Left forelimb (tissue), 1 donor: ENCODE data around the gene HAL.
A peak's percentile ranks its signal among the peaks of the same experiment; 100 is the strongest.

Experiments used
- DNase-seq: peaks from one replicate; pipeline ENCODE4 v3.0.0-alpha.2; 2018; ENCODE audit warnings: low spot score

HAL gene

GRCh38 chr12:95996034-95996658 lies at the start of gene HAL:
HAL (minus strand) TSS chr12:95996344; CDS start chr12:95995910, 434 bp downstream.
- DNase-seq = no peak

- no peak for DNase-seq
Measured at GRCh38 chr12:96045566-96045965, 49.4 kb upstream of the HAL start.

GRCh38 chr12:96044943-96045290 lies 48.8 kb upstream of the HAL start:
- DNase-seq = no peak

- no peak for DNase-seq
Measured at GRCh38 chr12:96044017-96044942, 48.1 kb upstream of the HAL start.

- no peak for DNase-seq
Measured at GRCh38 chr12:96041181-96041580, 45.0 kb upstream of the HAL start.

GRCh38 chr12:96040305-96041133 lies 44.4 kb upstream of the HAL start:
- DNase-seq = no peak

- no peak for DNase-seq
Measured at GRCh38 chr12:96039516-96039915, 43.4 kb upstream of the HAL start.

- DNase-seq = no peak
Measured at GRCh38 chr12:96036765-96037455, 40.8 kb upstream of the HAL start.

- DNase-seq = peak; percentile 98
Measured at GRCh38 chr12:96035283-96036236, 39.4 kb upstream of the HAL start, which contains the start of gene LTA4H. LTA4H (minus strand) TSS chr12:96035587; CDS start chr12:96035519, 68 bp downstream.

- DNase-seq = no peak
Measured at GRCh38 chr12:96034621-96035282, 38.6 kb upstream of the HAL start.

GRCh38 chr12:96033549-96034389 lies 37.6 kb upstream of the HAL start:
- DNase-seq = no peak

GRCh38 chr12:96029826-96030225 lies 33.7 kb upstream of the HAL start:
- no peak for DNase-seq

- no peak for DNase-seq
Measured at GRCh38 chr12:96028538-96028937, 32.4 kb upstream of the HAL start.

- no peak for DNase-seq
Measured at GRCh38 chr12:96026331-96026730, 30.2 kb upstream of the HAL start.

- no peak for DNase-seq
Measured at GRCh38 chr12:96025518-96025917, 29.4 kb upstream of the HAL start.

- DNase-seq = no peak
Measured at GRCh38 chr12:96020314-96021003, 24.3 kb upstream of the HAL start.

- DNase-seq = no peak
Measured at GRCh38 chr12:96015672-96016071, 19.5 kb upstream of the HAL start.

GRCh38 chr12:96014943-96015599 lies 18.9 kb upstream of the HAL start:
- DNase-seq = no peak
